DMS114 treated with DMSO at 0.1 percent for 48 hours (cell line): Measurements from ENCODE around the gene HNRNPA0.
A peak's percentile ranks its signal among the peaks of the same experiment; 100 is the strongest.

ENCODE experiments used
- DNase-seq: peaks from one replicate; lab custom pipeline; 2025; ENCODE audit not compliant: unreplicated experiment; lab: John Stamatoyannopoulos, UW

The HNRNPA0 gene

GRCh38 chr5:137754961-137755762, 999 bp upstream of the HNRNPA0 start:
- peak; percentile 45 for DNase-seq

- DNase-seq: no peak
These were observed 424 bp downstream of the HNRNPA0 start for GRCh38 chr5:137753691-137754187.

DNA sequence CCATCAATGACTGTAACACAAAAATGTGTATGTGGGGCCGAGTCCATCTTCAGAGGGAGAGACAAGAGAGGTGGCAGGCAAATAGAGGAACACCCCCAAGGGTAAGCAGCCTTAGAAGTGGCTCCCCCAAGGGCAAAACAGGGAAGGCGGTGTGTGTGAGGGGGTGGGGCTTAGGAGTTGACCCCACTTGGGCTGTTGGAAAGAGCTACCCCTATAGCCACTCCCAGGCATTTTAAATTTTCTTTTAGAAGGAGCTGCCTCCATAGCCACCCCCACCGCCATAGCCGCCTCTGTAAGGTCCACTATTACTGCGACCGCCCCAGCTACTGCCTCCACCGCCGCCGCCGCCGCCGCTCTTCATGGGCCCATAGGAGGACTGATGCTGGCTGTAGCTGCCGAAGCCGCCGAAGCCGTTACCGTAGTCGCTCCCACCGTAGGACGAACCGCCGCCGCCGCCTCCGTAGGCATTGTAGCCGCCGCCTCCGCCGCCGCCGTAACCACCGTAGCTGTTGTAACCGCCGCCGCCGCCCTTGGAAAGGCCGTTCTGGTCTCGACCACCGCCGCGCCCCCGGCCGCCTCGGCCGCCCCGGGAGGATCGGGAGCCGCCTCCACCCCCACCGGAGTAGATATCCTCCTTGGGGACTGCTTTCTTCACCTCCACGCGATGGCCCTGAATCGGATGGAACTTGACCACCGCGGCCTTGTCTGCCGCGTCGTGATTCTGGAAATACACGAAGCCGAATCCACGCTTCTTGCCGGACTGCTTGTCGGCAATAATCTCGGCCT, 1.1 kb downstream of the HNRNPA0 start:
- DNase-seq: peak; percentile 49

- peak; percentile 86 for DNase-seq
These were observed 2.2 kb downstream of the HNRNPA0 start for GRCh38 chr5:137751869-137752491.

DNA sequence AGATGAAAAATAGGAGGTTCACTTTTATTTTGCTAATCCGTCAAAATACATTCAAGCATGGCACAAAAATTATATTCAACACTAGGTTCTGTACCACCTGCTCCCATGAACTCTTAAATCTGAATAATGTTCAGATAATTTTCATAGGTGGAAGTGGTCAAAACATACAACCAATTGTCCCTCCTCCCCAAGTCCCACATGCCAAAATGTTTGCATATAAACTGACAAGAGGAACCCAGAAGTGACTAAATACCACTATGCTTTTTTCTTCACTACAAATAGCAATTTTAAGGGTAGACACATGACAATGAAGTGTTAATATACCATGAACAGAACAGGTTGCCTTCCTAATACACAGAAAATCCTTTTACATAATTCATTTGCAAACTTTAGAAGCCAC, 3.7 kb downstream of the HNRNPA0 start:
- no peak for DNase-seq

- DNase-seq: no peak
These were observed 6.3 kb downstream of the HNRNPA0 start for GRCh38 chr5:137747848-137748247.

GRCh38 chr5:137743031-137743640, 11.0 kb downstream of the HNRNPA0 start:
- peak; percentile 79 for DNase-seq

DNA sequence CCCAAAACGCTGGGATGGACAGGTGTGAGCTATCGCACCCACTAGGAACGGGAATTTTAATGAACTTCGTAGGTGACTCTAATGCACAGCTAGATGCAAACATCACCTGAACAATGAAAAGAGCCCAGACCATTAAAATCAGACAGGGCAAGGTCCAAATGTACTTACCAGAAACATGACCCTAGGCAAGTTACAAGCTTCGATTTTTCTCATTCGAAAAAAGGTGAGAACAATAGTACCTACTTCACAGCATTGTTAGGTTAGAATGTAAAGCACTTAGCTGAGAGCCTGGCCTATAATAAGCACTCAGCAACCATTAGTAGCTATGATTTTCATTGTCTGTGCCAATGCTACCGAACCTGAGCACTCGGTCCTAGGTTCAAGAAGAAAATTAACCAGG, 12.4 kb downstream of the HNRNPA0 start:
- no peak for DNase-seq

- DNase-seq: no peak
These were observed 14.4 kb downstream of the HNRNPA0 start for GRCh38 chr5:137739737-137740136.

DNA sequence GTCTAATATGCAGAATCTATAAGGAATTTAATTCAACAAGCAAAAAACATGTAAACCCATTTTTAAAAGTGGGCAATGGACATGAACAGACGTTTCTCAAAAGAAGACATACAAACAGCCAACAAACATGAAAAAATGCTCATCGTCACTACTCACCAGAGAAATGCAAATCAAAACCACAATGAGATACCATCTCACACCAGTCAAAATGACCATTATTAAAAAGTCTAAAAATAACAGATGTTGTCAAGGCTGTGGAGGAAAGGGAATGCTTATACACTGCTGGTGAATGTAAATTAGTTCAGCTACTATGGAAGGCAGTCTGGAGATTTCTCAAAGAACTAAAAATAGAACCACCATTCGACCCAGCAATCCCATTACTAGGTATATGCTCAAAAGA, 15.2 kb downstream of the HNRNPA0 start:
- DNase-seq: no peak

DNA sequence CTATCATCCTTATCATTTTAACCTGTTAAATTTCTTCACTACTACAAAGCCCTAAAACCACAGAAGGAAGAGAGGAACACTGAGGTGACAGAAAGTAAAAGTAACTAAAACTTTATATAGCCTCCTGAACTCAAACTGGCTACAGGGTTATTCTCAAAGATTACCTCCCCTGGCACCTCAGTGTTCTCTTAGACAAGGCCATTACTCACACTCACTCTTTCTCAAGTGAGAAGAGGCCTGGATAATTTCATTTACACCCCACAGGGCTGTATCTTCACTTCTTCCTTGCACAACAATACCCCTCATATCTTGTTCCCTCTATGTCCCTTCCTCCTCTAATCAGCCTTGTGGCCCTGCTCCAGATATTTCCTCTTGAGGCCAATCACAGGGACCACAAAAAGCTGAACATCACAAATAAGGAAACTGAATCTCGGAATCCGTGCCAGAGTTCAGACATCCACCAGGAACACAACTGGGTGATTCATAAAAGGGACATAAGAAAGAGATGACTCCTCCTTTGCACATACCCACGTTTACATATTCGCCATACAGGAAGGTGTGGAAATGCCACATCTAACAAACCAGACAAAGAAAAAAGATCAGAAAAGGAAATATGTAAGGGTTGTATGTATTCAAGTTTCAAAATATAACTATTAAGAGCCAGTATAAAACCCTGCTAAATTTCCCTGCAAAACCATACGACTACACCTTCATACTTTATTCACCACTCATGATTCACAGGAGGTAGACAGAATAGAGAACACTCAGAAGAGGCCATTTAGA, 16.6 kb downstream of the HNRNPA0 start:
- no peak for DNase-seq

- no peak for DNase-seq
These were observed 17.7 kb downstream of the HNRNPA0 start for GRCh38 chr5:137736496-137736895.

- DNase-seq: no peak
These were observed 18.4 kb downstream of the HNRNPA0 start, which contains the start of gene KLHL3 for GRCh38 chr5:137735555-137736284. Gene KLHL3, minus strand, starts transcription at chr5:137736089. Its CDS starts 443 bp downstream, at chr5:137735646.

DNA sequence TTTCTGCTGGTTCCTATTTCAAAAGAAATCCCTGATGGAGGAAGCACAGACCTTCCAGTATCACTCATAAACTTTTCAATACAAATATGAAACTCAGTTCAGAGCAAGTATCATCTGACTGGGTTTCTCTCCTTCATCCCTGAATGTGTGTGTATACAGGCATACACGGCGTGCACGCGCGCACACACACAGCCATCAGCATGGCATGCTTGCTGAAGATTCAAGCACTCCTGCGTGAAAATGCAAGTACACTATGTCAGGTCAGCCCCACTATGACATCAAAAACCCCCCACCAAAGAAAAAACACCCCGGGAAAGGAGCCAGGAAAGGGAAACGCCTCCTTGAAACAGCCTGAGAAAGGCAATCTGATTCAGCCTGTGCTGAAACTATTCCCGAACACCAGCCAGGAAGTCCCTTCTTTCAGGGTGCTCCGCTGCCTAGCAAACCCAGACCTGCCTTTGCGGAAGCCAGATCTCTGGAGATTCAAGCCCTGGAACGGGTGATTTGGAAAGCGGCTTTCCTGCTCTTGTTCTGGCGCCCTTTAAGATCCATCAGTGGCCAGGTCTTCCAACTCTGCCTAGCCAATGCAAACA, 19.1 kb downstream of the HNRNPA0 start:
- no peak for DNase-seq

DNA sequence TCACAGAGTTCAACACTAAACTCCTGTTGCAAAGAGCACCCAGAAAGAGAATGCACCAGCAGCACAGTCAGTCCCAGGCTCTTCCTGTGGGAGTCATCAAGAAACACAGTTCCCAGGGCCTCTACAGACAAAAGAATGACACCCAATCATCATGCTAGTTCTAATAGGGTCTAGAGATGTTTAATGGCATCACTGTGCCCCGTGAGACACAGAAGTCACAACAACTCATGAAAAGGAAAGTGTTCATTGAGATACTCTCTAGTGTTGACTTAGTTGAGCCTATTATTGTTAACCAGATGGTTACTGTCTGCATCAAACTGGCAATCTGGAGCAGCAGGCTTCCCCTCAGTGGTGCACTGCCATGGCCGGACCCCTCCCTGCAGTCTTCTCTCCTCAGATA, 19.8 kb downstream of the HNRNPA0 start:
- DNase-seq: no peak

- no peak for DNase-seq
These were observed 20.2 kb downstream of the HNRNPA0 start for GRCh38 chr5:137733922-137734321.

- DNase-seq: no peak
These were observed 21.2 kb downstream of the HNRNPA0 start for GRCh38 chr5:137733006-137733405.

GRCh38 chr5:137731176-137731575, 23.0 kb downstream of the HNRNPA0 start:
- DNase-seq: no peak

- no peak for DNase-seq
These were observed 23.8 kb downstream of the HNRNPA0 start for GRCh38 chr5:137730336-137730735.
